ENCODE measurements around the gene ZMYM4.
"Not testable (repeated sequence)": the region's sequence is repeated elsewhere in the genome, so short reads cannot be mapped to it uniquely, and the experiment has no call there.

ZMYM4 gene

GRCh38 chr1:35268282-35269200 is at the start of gene ZMYM4:
ZMYM4 (plus strand) TSS chr1:35268709; CDS start chr1:35269047, 338 bp downstream.
- DNase-seq (ENCODE audit: low spot score), result peak; percentile 90

GRCh38 chr1:35220976-35221375 is 47.5 kb upstream of the ZMYM4 start:
- DNase-seq (ENCODE audit: low spot score), result peak; percentile 27

- DNase-seq (ENCODE audit: low spot score), result no peak
Measured at GRCh38 chr1:35222322-35223083, 46.0 kb upstream of the ZMYM4 start.

- no peak for DNase-seq (ENCODE audit: low spot score)
Measured at GRCh38 chr1:35223084-35223630, 45.4 kb upstream of the ZMYM4 start.

GRCh38 chr1:35226546-35226945 is 42.0 kb upstream of the ZMYM4 start:
- DNase-seq (ENCODE audit: low spot score), result no peak

- DNase-seq (ENCODE audit: low spot score), result no peak
Measured at GRCh38 chr1:35229587-35230360, 38.7 kb upstream of the ZMYM4 start.

- DNase-seq (ENCODE audit: low spot score), result no peak
Measured at GRCh38 chr1:35231287-35231686, 37.2 kb upstream of the ZMYM4 start.

- not testable (repeated sequence) for DNase-seq (ENCODE audit: low spot score)
Measured at GRCh38 chr1:35236772-35237171, 31.7 kb upstream of the ZMYM4 start.

GRCh38 chr1:35243691-35244090 is 24.8 kb upstream of the ZMYM4 start:
- peak; percentile 23 for DNase-seq (ENCODE audit: low spot score)

GRCh38 chr1:35247256-35247655 is 21.3 kb upstream of the ZMYM4 start:
- DNase-seq (ENCODE audit: low spot score), result no peak

- no peak for DNase-seq (ENCODE audit: low spot score)
Measured at GRCh38 chr1:35253941-35254340, 14.6 kb upstream of the ZMYM4 start.

GRCh38 chr1:35255276-35255675 is 13.2 kb upstream of the ZMYM4 start:
- DNase-seq (ENCODE audit: low spot score), result no peak

- DNase-seq (ENCODE audit: low spot score), result no peak
Measured at GRCh38 chr1:35259561-35259960, 8.9 kb upstream of the ZMYM4 start.

- no peak for DNase-seq (ENCODE audit: low spot score)
Measured at GRCh38 chr1:35261412-35262120, 6.9 kb upstream of the ZMYM4 start.

- no peak for DNase-seq (ENCODE audit: low spot score)
Measured at GRCh38 chr1:35264035-35264434, 4.5 kb upstream of the ZMYM4 start.

- DNase-seq (ENCODE audit: low spot score), result no peak
Measured at GRCh38 chr1:35264871-35265270, 3.6 kb upstream of the ZMYM4 start.

GRCh38 chr1:35266306-35266705 is 2.2 kb upstream of the ZMYM4 start:
- no peak for DNase-seq (ENCODE audit: low spot score)

- no peak for DNase-seq (ENCODE audit: low spot score)
Measured at GRCh38 chr1:35269201-35269988, 886 bp downstream of the ZMYM4 start.

- no peak for DNase-seq (ENCODE audit: low spot score)
Measured at GRCh38 chr1:35269989-35270289, 1.4 kb downstream of the ZMYM4 start.

GRCh38 chr1:35270836-35271235 is 2.3 kb downstream of the ZMYM4 start:
- DNase-seq (ENCODE audit: low spot score), result no peak

GRCh38 chr1:35274197-35274596 is 5.7 kb downstream of the ZMYM4 start:
- no peak for DNase-seq (ENCODE audit: low spot score)

Measured in HuH-7.5 (cell line).